ENCODE results near the gene PABPC1L.
"Not testable (repeated sequence)": the region's sequence is repeated elsewhere in the genome, so short reads cannot be mapped to it uniquely, and the experiment has no call there.

PABPC1L gene

GRCh38 chr20:44909872-44910689 is at the start of gene PABPC1L:
PABPC1L (plus strand) TSS chr20:44910060; CDS start chr20:44910144, 84 bp downstream.
- DNase-seq (ENCODE audit: low spot score), result peak; percentile 71

GRCh38 chr20:44861531-44862006 is 48.3 kb upstream of the PABPC1L start:
- DNase-seq (ENCODE audit: low spot score), result no peak

GRCh38 chr20:44862286-44862685 is 47.6 kb upstream of the PABPC1L start:
- DNase-seq (ENCODE audit: low spot score), result no peak

GRCh38 chr20:44863365-44864084 is 46.3 kb upstream of the PABPC1L start:
- DNase-seq (ENCODE audit: low spot score), result not testable (repeated sequence)

GRCh38 chr20:44864493-44864892 is 45.4 kb upstream of the PABPC1L start:
- not testable (repeated sequence) for DNase-seq (ENCODE audit: low spot score)

GRCh38 chr20:44866703-44867335 is 43.0 kb upstream of the PABPC1L start:
- no peak for DNase-seq (ENCODE audit: low spot score)

GRCh38 chr20:44869471-44869870 is 40.4 kb upstream of the PABPC1L start:
- DNase-seq (ENCODE audit: low spot score), result no peak

- not testable (repeated sequence) for DNase-seq (ENCODE audit: low spot score)
Measured at GRCh38 chr20:44882360-44882759, 27.5 kb upstream of the PABPC1L start.

GRCh38 chr20:44883214-44883902 is 26.5 kb upstream of the PABPC1L start:
- no peak for DNase-seq (ENCODE audit: low spot score)

- no peak for DNase-seq (ENCODE audit: low spot score)
Measured at GRCh38 chr20:44884907-44885391, 24.9 kb upstream of the PABPC1L start.

- DNase-seq (ENCODE audit: low spot score), result peak; percentile 85
Measured at GRCh38 chr20:44885392-44886265, 24.2 kb upstream of the PABPC1L start, which contains the start of gene YWHAB. YWHAB (plus strand) TSS chr20:44885705; CDS start chr20:44901534, 15,829 bp downstream.

- no peak for DNase-seq (ENCODE audit: low spot score)
Measured at GRCh38 chr20:44886266-44886651, 23.6 kb upstream of the PABPC1L start.

GRCh38 chr20:44886828-44887227 is 23.0 kb upstream of the PABPC1L start:
- no peak for DNase-seq (ENCODE audit: low spot score)

- DNase-seq (ENCODE audit: low spot score), result no peak
Measured at GRCh38 chr20:44887466-44887865, 22.4 kb upstream of the PABPC1L start.

GRCh38 chr20:44888226-44889103 is 21.4 kb upstream of the PABPC1L start:
- DNase-seq (ENCODE audit: low spot score), result no peak

- no peak for DNase-seq (ENCODE audit: low spot score)
Measured at GRCh38 chr20:44891826-44892225, 18.0 kb upstream of the PABPC1L start.

GRCh38 chr20:44894959-44895358 is 14.9 kb upstream of the PABPC1L start:
- DNase-seq (ENCODE audit: low spot score), result no peak

GRCh38 chr20:44896583-44896982 is 13.3 kb upstream of the PABPC1L start:
- DNase-seq (ENCODE audit: low spot score), result no peak

- DNase-seq (ENCODE audit: low spot score), result no peak
Measured at GRCh38 chr20:44897133-44897532, 12.7 kb upstream of the PABPC1L start.
